Stimulated activated CD8-positive, alpha-beta memory T cell treated with anti-CD3 and anti-CD28 coated beads, Interleukin-12 subunit alpha, Interleukin-12 subunit beta, amount 100 ng/mL, for 24 hours (primary cell): Measurements from ENCODE around the gene GID8.
"Not testable (repeated sequence)": the region's sequence is repeated elsewhere in the genome, so short reads cannot be mapped to it uniquely, and the experiment has no call there.

Experiments used
- DNase-seq: peaks from one replicate; pipeline ENCODE4 v3.0.0-alpha.2; 2020; ENCODE audit errors: extremely low read depth

The GID8 gene

GRCh38 chr20:62922451-62922921 lies 15.5 kb upstream of the GID8 start:
- no peak for DNase-seq

- not testable (repeated sequence) for DNase-seq
Measured at GRCh38 chr20:62923059-62923668, 14.8 kb upstream of the GID8 start.

GRCh38 chr20:62923669-62924441 lies 14.1 kb upstream of the GID8 start:
- no peak for DNase-seq

- no peak for DNase-seq
Measured at GRCh38 chr20:62924442-62925075, 13.4 kb upstream of the GID8 start.

GRCh38 chr20:62925076-62925419 lies 12.9 kb upstream of the GID8 start:
- DNase-seq = no peak

GRCh38 chr20:62925420-62926228 lies 12.3 kb upstream of the GID8 start:
- no peak for DNase-seq

- peak; percentile 80 for DNase-seq
Measured at GRCh38 chr20:62926229-62927127, 11.5 kb upstream of the GID8 start, which contains the start of gene DIDO1. Gene DIDO1 (minus strand): TSS chr20:62926505.

- no peak for DNase-seq
Measured at GRCh38 chr20:62927128-62927705, 10.7 kb upstream of the GID8 start.

GRCh38 chr20:62928246-62928939 lies 9.6 kb upstream of the GID8 start:
- no peak for DNase-seq

- no peak for DNase-seq
Measured at GRCh38 chr20:62929051-62929538, 8.9 kb upstream of the GID8 start.

- DNase-seq = no peak
Measured at GRCh38 chr20:62931464-62931863, 6.5 kb upstream of the GID8 start.

GRCh38 chr20:62933966-62934365 lies 4.0 kb upstream of the GID8 start:
- DNase-seq = no peak

- no peak for DNase-seq
Measured at GRCh38 chr20:62935204-62935967, 2.6 kb upstream of the GID8 start.

GRCh38 chr20:62935968-62936585 lies 1.9 kb upstream of the GID8 start:
- no peak for DNase-seq

- peak; percentile 89 for DNase-seq
Measured at GRCh38 chr20:62937268-62938104, 461 bp upstream of the GID8 start.

- no peak for DNase-seq
Measured at GRCh38 chr20:62940875-62941274, 2.9 kb downstream of the GID8 start.

- DNase-seq = no peak
Measured at GRCh38 chr20:62941792-62942191, 3.8 kb downstream of the GID8 start.

GRCh38 chr20:62942456-62942855 lies 4.5 kb downstream of the GID8 start:
- DNase-seq = no peak
